ENCODE measurements around the gene PFDN4.
A peak's percentile ranks its signal among the peaks of the same experiment; 100 is the strongest.
"Not testable (repeated sequence)": the region's sequence is repeated elsewhere in the genome, so short reads cannot be mapped to it uniquely, and the experiment has no call there.

Gene PFDN4

DNA sequence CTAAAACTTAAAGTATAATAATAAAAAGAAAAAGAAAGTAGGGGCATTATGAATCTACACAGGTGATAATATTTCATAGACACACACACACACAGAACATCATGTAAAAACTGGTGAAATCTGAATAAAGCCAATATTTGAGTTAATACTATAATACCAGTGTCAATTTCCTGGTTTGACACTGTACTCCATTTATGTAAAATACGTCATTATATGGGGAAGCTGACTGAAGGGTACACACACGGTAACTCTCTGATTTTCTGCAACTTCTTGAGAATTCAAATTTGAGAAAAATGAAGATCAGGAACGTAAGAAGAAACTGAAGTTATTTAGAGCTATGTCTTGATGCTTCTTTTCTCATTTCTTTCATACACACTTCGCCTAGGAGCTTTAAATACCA, 36.2 kb downstream of the PFDN4 start:
- Histone ChIP-seq H3K4me2 (ENCODE audit: low read length) (no peak overlapping the region), H2BK120ac (ENCODE audit: insufficient read depth, low read length, poor library complexity) (no peak overlapping the region), H2AK5ac (ENCODE audit: low read length) (no peak overlapping the region), H3K36me3 (ENCODE audit: control insufficient read depth in 1 of 2, insufficient read depth in 2 of 2, low read length in 2 of 2) (no peaks in the 10 kb centered on the region), H4K8ac (ENCODE audit: low read depth, low read length) (no peak overlapping the region), H3K23ac (ENCODE audit: low read length) (no peak overlapping the region), H3K14ac (ENCODE audit: low read length) (no peak overlapping the region), H3K9me3 (ENCODE audit: insufficient read depth, low read depth, low read length) (no peaks in the 10 kb centered on the region), H3K18ac (ENCODE audit: low read length) (no peak overlapping the region), H3K27ac (ENCODE audit: low read depth, low read length) (no peak overlapping the region), H3K9ac (ENCODE audit: low read length) (no peak overlapping the region), H3K27me3 (ENCODE audit: insufficient read depth, low read length) (no peaks in the 10 kb centered on the region), H3K79me2 (ENCODE audit: control insufficient read depth, insufficient read depth, low read length, poor library complexity) (no peaks in the 10 kb centered on the region), H3K4ac (ENCODE audit: low read depth, low read length) (no peak overlapping the region), H3K4me3 (ENCODE audit: low read depth, low read length) (no peak overlapping the region), H2BK12ac (ENCODE audit: low read length) (no peak overlapping the region), H4K91ac (ENCODE audit: low read depth, low read length) (no peak overlapping the region), H2BK5ac (ENCODE audit: low read depth, low read length, poor library complexity) (no peak overlapping the region), H4K12ac (ENCODE audit: low read depth, low read length) (no peak overlapping the region), H3K79me1 (ENCODE audit: low read length) (no peaks in the 10 kb centered on the region), H2AFZ (ENCODE audit: insufficient read depth, low read length, poor library complexity) (no peak overlapping the region), H3K4me1 (ENCODE audit: control insufficient read depth in 1 of 2, insufficient read depth in 2 of 2, low read length in 2 of 2) (no peaks in the 10 kb centered on the region)
- no CpG with 5 or more reads among the region's 4 CpGs for WGBS (ENCODE audit: extremely low coverage, insufficient coverage, insufficient read length)
- no peak for DNase-seq

GRCh38 chr20:54248705-54249104, 40.8 kb downstream of the PFDN4 start:
- not testable (repeated sequence) for H4K91ac ChIP-seq (ENCODE audit: low read depth, low read length); H3K4me1 ChIP-seq (ENCODE audit: control insufficient read depth in 1 of 2, insufficient read depth in 2 of 2, low read length in 2 of 2); H3K18ac ChIP-seq (ENCODE audit: low read length); H3K4ac ChIP-seq (ENCODE audit: low read depth, low read length); H3K27me3 ChIP-seq (ENCODE audit: insufficient read depth, low read length); H3K14ac ChIP-seq (ENCODE audit: low read length); H2BK12ac ChIP-seq (ENCODE audit: low read length); H3K9me3 ChIP-seq (ENCODE audit: insufficient read depth, low read depth, low read length); H3K23ac ChIP-seq (ENCODE audit: low read length); H3K36me3 ChIP-seq (ENCODE audit: control insufficient read depth in 1 of 2, insufficient read depth in 2 of 2, low read length in 2 of 2); H2AFZ ChIP-seq (ENCODE audit: insufficient read depth, low read length, poor library complexity); H4K12ac ChIP-seq (ENCODE audit: low read depth, low read length); H3K9ac ChIP-seq (ENCODE audit: low read length); H2BK5ac ChIP-seq (ENCODE audit: low read depth, low read length, poor library complexity); H3K27ac ChIP-seq (ENCODE audit: low read depth, low read length); H3K4me2 ChIP-seq (ENCODE audit: low read length); H3K79me2 ChIP-seq (ENCODE audit: control insufficient read depth, insufficient read depth, low read length, poor library complexity); H3K79me1 ChIP-seq (ENCODE audit: low read length); H2BK120ac ChIP-seq (ENCODE audit: insufficient read depth, low read length, poor library complexity); H4K8ac ChIP-seq (ENCODE audit: low read depth, low read length); H2AK5ac ChIP-seq (ENCODE audit: low read length); H3K4me3 ChIP-seq (ENCODE audit: low read depth, low read length); DNase-seq
- WGBS (ENCODE audit: extremely low coverage, insufficient coverage, insufficient read length): no CpG with 5 or more reads among the region's 4 CpGs

- Histone ChIP-seq H3K4me2 (ENCODE audit: low read length) (no peak overlapping the region), H3K79me1 (ENCODE audit: low read length) (peaks cover 3% of the 10 kb centered on the region), H2BK12ac (ENCODE audit: low read length) (no peak overlapping the region), H3K79me2 (ENCODE audit: control insufficient read depth, insufficient read depth, low read length, poor library complexity) (no peaks in the 10 kb centered on the region), H3K18ac (ENCODE audit: low read length) (no peak overlapping the region), H3K9ac (ENCODE audit: low read length) (no peak overlapping the region), H2AFZ (ENCODE audit: insufficient read depth, low read length, poor library complexity) (no peak overlapping the region), H3K27me3 (ENCODE audit: insufficient read depth, low read length) (no peaks in the 10 kb centered on the region), H3K4me3 (ENCODE audit: low read depth, low read length) (no peak overlapping the region), H3K4ac (ENCODE audit: low read depth, low read length) (no peak overlapping the region), H3K36me3 (ENCODE audit: control insufficient read depth in 1 of 2, insufficient read depth in 2 of 2, low read length in 2 of 2) (no peaks in the 10 kb centered on the region), H2BK5ac (ENCODE audit: low read depth, low read length, poor library complexity) (peak overlapping the region; percentile 31), H4K12ac (ENCODE audit: low read depth, low read length) (no peak overlapping the region), H3K27ac (ENCODE audit: low read depth, low read length) (no peak overlapping the region), H3K14ac (ENCODE audit: low read length) (no peak overlapping the region), H4K8ac (ENCODE audit: low read depth, low read length) (no peak overlapping the region), H4K91ac (ENCODE audit: low read depth, low read length) (no peak overlapping the region), H3K9me3 (ENCODE audit: insufficient read depth, low read depth, low read length) (no peaks in the 10 kb centered on the region), H2AK5ac (ENCODE audit: low read length) (no peak overlapping the region), H3K4me1 (ENCODE audit: control insufficient read depth in 1 of 2, insufficient read depth in 2 of 2, low read length in 2 of 2) (no peaks in the 10 kb centered on the region), H3K23ac (ENCODE audit: low read length) (no peak overlapping the region), H2BK120ac (ENCODE audit: insufficient read depth, low read length, poor library complexity) (no peak overlapping the region)
- WGBS (ENCODE audit: extremely low coverage, insufficient coverage, insufficient read length): no CpG with 5 or more reads among the region's 10 CpGs
- DNase-seq: no peak
These were observed 42.8 kb downstream of the PFDN4 start for GRCh38 chr20:54250691-54251090.

DNA sequence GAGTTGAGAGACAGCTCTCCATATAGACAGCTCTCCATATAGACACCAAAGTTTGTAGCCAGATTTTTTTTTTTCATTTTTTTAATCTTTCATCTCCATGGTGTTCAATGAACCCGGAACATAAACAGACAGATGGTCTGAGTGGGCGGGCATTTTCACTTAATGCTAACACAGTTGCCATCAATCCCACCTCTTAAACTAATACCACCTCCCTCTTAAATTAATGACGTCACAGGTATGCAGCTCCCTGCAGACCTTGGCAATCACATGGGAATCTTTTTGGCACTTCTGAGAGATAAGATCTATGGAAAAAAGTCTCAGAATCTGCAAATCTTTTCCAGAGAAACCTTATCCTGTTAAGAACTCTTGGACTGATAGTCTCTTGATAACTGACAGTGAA, 43.2 kb downstream of the PFDN4 start:
- H2BK12ac ChIP-seq (ENCODE audit: low read length): no peak overlapping the region
- no peaks in the 10 kb centered on the region for H3K36me3 ChIP-seq (ENCODE audit: control insufficient read depth in 1 of 2, insufficient read depth in 2 of 2, low read length in 2 of 2)
- no peak overlapping the region for H3K14ac ChIP-seq (ENCODE audit: low read length)
- H2BK5ac ChIP-seq (ENCODE audit: low read depth, low read length, poor library complexity): peak overlapping the region; percentile 31
- no peak overlapping the region for H4K8ac ChIP-seq (ENCODE audit: low read depth, low read length)
- peaks cover 3% of the 10 kb centered on the region for H3K79me1 ChIP-seq (ENCODE audit: low read length)
- H3K27ac ChIP-seq (ENCODE audit: low read depth, low read length): no peak overlapping the region
- H3K4me3 ChIP-seq (ENCODE audit: low read depth, low read length): no peak overlapping the region
- no peaks in the 10 kb centered on the region for H3K27me3 ChIP-seq (ENCODE audit: insufficient read depth, low read length)
- no peak overlapping the region for H3K4ac ChIP-seq (ENCODE audit: low read depth, low read length)
- no peak overlapping the region for H4K91ac ChIP-seq (ENCODE audit: low read depth, low read length)
- no peak overlapping the region for H2BK120ac ChIP-seq (ENCODE audit: insufficient read depth, low read length, poor library complexity)
- no peaks in the 10 kb centered on the region for H3K9me3 ChIP-seq (ENCODE audit: insufficient read depth, low read depth, low read length)
- no peak overlapping the region for H4K12ac ChIP-seq (ENCODE audit: low read depth, low read length)
- H2AFZ ChIP-seq (ENCODE audit: insufficient read depth, low read length, poor library complexity): no peak overlapping the region
- no peak overlapping the region for H3K23ac ChIP-seq (ENCODE audit: low read length)
- no CpG with 5 or more reads among the region's 3 CpGs for WGBS (ENCODE audit: extremely low coverage, insufficient coverage, insufficient read length)
- H3K9ac ChIP-seq (ENCODE audit: low read length): no peak overlapping the region
- H3K4me2 ChIP-seq (ENCODE audit: low read length): no peak overlapping the region
- H2AK5ac ChIP-seq (ENCODE audit: low read length): no peak overlapping the region
- H3K18ac ChIP-seq (ENCODE audit: low read length): no peak overlapping the region
- DNase-seq: no peak
- no peaks in the 10 kb centered on the region for H3K79me2 ChIP-seq (ENCODE audit: control insufficient read depth, insufficient read depth, low read length, poor library complexity)
- H3K4me1 ChIP-seq (ENCODE audit: control insufficient read depth in 1 of 2, insufficient read depth in 2 of 2, low read length in 2 of 2): no peaks in the 10 kb centered on the region

Data from trophoblast cell (in vitro differentiated cells and primary cell).